ENCODE results near the gene ANXA5.

DNA sequence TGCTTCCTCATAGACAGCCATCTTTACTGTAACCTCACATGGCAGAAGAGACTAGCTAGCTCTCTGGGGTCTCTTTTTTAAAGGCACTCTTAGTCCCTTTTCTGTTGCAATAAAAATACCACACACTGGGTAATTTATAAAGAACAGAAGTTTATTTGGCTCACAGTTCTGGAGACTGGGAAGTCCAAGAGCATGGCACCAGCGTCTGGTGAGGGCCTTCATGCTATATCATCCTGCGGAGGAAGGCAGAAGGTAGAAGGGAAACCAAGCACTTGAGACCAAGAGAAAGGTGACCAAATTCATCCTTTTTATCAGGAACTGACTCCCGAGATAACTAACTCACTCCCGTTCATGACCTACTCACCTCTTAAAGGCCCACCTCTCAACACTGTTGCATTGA, 5.4 kb upstream of the ANXA5 start:
- TF ChIP-seq ZNF551 (CRISPR knock-in tag; IDR thresholded peaks at IDR 0.05) (no peak), SIN3A (IDR thresholded peaks at IDR 0.05; ENCODE audit: borderline replicate concordance in 2 of 2, control insufficient read depth in 1 of 2, low read depth in 2 of 2, low read length in 2 of 2) (no peak), ESRRB (CRISPR knock-in tag; IDR thresholded peaks at IDR 0.05; ENCODE audit: borderline replicate concordance) (no peak), RAD21 (CRISPR knock-in tag; conservative IDR thresholded peaks at IDR 0.05 in 1 of 2, IDR thresholded peaks at IDR 0.05 in 1 of 2) (no peak), EZH2 (IDR thresholded peaks at IDR 0.05; ENCODE audit: borderline replicate concordance, low read depth, low read length) (no peak), ELF4 (CRISPR knock-in tag; IDR thresholded peaks at IDR 0.05) (no peak), MCM5 (IDR thresholded peaks at IDR 0.05; ENCODE audit: low read depth) (no peak), POLR2A (conservative IDR thresholded peaks at IDR 0.05) (no peak), BRF1 (IDR thresholded peaks at IDR 0.05; ENCODE audit: borderline replicate concordance, extremely low read depth, insufficient read length) (no peak), CBX5 (IDR thresholded peaks at IDR 0.05; ENCODE audit: borderline replicate concordance, low read depth) (no peak)
- TF ChIP-seq, protein P1, sequence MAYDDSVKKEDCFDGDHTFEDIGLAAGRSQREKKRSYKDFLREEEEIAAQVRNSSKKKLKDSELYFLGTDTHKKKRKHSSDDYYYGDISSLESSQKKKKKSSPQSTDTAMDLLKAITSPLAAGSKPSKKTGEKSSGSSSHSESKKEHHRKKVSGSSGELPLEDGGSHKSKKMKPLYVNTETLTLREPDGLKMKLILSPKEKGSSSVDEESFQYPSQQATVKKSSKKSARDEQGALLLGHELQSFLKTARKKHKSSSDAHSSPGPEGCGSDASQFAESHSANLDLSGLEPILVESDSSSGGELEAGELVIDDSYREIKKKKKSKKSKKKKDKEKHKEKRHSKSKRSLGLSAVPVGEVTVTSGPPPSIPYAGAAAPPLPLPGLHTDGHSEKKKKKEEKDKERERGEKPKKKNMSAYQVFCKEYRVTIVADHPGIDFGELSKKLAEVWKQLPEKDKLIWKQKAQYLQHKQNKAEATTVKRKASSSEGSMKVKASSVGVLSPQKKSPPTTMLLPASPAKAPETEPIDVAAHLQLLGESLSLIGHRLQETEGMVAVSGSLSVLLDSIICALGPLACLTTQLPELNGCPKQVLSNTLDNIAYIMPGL (CRISPR knock-in tag; IDR thresholded peaks at IDR 0.05) = no peak
- TF ChIP-seq, protein P2, sequence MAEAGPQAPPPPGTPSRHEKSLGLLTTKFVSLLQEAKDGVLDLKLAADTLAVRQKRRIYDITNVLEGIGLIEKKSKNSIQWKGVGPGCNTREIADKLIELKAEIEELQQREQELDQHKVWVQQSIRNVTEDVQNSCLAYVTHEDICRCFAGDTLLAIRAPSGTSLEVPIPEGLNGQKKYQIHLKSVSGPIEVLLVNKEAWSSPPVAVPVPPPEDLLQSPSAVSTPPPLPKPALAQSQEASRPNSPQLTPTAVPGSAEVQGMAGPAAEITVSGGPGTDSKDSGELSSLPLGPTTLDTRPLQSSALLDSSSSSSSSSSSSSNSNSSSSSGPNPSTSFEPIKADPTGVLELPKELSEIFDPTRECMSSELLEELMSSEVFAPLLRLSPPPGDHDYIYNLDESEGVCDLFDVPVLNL (CRISPR knock-in tag; IDR thresholded peaks at IDR 0.05; ENCODE audit: low read depth) = no peak
- TF ChIP-seq, protein P3, sequence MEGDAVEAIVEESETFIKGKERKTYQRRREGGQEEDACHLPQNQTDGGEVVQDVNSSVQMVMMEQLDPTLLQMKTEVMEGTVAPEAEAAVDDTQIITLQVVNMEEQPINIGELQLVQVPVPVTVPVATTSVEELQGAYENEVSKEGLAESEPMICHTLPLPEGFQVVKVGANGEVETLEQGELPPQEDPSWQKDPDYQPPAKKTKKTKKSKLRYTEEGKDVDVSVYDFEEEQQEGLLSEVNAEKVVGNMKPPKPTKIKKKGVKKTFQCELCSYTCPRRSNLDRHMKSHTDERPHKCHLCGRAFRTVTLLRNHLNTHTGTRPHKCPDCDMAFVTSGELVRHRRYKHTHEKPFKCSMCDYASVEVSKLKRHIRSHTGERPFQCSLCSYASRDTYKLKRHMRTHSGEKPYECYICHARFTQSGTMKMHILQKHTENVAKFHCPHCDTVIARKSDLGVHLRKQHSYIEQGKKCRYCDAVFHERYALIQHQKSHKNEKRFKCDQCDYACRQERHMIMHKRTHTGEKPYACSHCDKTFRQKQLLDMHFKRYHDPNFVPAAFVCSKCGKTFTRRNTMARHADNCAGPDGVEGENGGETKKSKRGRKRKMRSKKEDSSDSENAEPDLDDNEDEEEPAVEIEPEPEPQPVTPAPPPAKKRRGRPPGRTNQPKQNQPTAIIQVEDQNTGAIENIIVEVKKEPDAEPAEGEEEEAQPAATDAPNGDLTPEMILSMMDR (IDR thresholded peaks at IDR 0.05 in 2 of 3, conservative IDR thresholded peaks at IDR 0.05 in 1 of 3; ENCODE audit: insufficient read depth in 2 of 3, low read depth in 1 of 3, low read length in 3 of 3) = no peak
- TF ChIP-seq, protein P4, sequence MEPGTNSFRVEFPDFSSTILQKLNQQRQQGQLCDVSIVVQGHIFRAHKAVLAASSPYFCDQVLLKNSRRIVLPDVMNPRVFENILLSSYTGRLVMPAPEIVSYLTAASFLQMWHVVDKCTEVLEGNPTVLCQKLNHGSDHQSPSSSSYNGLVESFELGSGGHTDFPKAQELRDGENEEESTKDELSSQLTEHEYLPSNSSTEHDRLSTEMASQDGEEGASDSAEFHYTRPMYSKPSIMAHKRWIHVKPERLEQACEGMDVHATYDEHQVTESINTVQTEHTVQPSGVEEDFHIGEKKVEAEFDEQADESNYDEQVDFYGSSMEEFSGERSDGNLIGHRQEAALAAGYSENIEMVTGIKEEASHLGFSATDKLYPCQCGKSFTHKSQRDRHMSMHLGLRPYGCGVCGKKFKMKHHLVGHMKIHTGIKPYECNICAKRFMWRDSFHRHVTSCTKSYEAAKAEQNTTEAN (CRISPR knock-in tag; IDR thresholded peaks at IDR 0.05) = no peak
